Loucy (cell line): ENCODE data around the gene GPRC5C.

ENCODE experiments used
- H2AFZ ChIP-seq: fragments of 200-600 bp; sonication (generic); 2 replicates; pipeline ENCODE4 v1.6.0; 2016; ENCODE audit warnings: antibody characterized with exemption, mild to moderate bottlenecking, low read length, moderate library complexity
- H3F3A ChIP-seq: fragments of 200-600 bp; 2 replicates; pipeline ENCODE4 v1.6.0; 2016; ENCODE audit warnings: antibody characterized with exemption, low read depth, mild to moderate bottlenecking
- H3K27me3 ChIP-seq: fragments of 200-600 bp; sonication (generic); 2 replicates; pipeline ENCODE4 v1.6.1; 2014; ENCODE audit warnings: low read length, mild to moderate bottlenecking; ENCODE audit not compliant: insufficient read depth, poor library complexity, severe bottlenecking
- H3K36me3 ChIP-seq: fragments of 200-600 bp; sonication (generic); 2 replicates; pipeline ENCODE4 v1.6.1; 2016; ENCODE audit warnings: low read length; ENCODE audit not compliant: insufficient read depth
- H3K4me1 ChIP-seq: fragments of 200-600 bp; sonication (generic); 2 replicates; pipeline ENCODE4 v1.5.1; 2014; ENCODE audit warnings: low read length, mild to moderate bottlenecking; ENCODE audit not compliant: insufficient read depth, poor library complexity, severe bottlenecking
- H3K4me2 ChIP-seq: fragments of 200-600 bp; sonication (generic); 2 replicates; pipeline ENCODE4 v1.6.0; 2014; ENCODE audit warnings: antibody characterized with exemption, low read length, low read depth, mild to moderate bottlenecking; ENCODE audit not compliant: poor library complexity, severe bottlenecking
- H3K4me3 ChIP-seq: fragments of 200-600 bp; sonication (generic); 2 replicates; pipeline ENCODE4 v1.5.1; 2014; ENCODE audit warnings: low read length, mild to moderate bottlenecking, mixed read lengths; ENCODE audit not compliant: poor library complexity, severe bottlenecking
- H3K79me2 ChIP-seq: fragments of 200-600 bp; sonication (generic); 2 replicates; pipeline ENCODE4 v1.6.1; 2014; ENCODE audit warnings: low read length; ENCODE audit not compliant: insufficient read depth
- H3K9ac ChIP-seq: fragments of 200-600 bp; sonication (generic); 2 replicates; pipeline ENCODE4 v1.6.0; 2014; ENCODE audit warnings: mild to moderate bottlenecking, low read depth, low read length, moderate library complexity; ENCODE audit not compliant: poor library complexity, severe bottlenecking
- H3K9me2 ChIP-seq: fragments of 200-600 bp; sonication (generic); replicated peaks from 2 replicates; pipeline ENCODE4 v1.6.1; 2016; ENCODE audit warnings: low read depth, low read length, mixed read lengths
- H3K9me3 ChIP-seq: fragments of 200-600 bp; sonication (generic); 2 replicates; pipeline ENCODE4 v1.6.1; 2014; ENCODE audit warnings: mild to moderate bottlenecking, antibody characterized with exemption, low read length, low read depth; ENCODE audit not compliant: insufficient read depth
- H4K20me1 ChIP-seq: fragments of 200-600 bp; sonication (generic); 2 replicates; pipeline ENCODE4 v1.6.0; 2014; ENCODE audit warnings: antibody characterized with exemption, low read length, mild to moderate bottlenecking; ENCODE audit not compliant: insufficient read depth, poor library complexity, severe bottlenecking
- EZH2phosphoT487 ChIP-seq: fragments of 200-600 bp; IDR thresholded peaks from 2 replicates; pipeline ENCODE4 v1.6.1; 2018; ENCODE audit warnings: antibody characterized with exemption, mild to moderate bottlenecking, moderate library complexity, borderline replicate concordance
- TF ChIP-seq, protein P1 (sequence below): fragments of 200-600 bp; sonication (generic); conservative IDR thresholded peaks from 2 replicates; pipeline ENCODE4 v1.5.1; 2014; ENCODE audit warnings: mild to moderate bottlenecking, antibody characterized with exemption, low read length

Gene GPRC5C

DNA sequence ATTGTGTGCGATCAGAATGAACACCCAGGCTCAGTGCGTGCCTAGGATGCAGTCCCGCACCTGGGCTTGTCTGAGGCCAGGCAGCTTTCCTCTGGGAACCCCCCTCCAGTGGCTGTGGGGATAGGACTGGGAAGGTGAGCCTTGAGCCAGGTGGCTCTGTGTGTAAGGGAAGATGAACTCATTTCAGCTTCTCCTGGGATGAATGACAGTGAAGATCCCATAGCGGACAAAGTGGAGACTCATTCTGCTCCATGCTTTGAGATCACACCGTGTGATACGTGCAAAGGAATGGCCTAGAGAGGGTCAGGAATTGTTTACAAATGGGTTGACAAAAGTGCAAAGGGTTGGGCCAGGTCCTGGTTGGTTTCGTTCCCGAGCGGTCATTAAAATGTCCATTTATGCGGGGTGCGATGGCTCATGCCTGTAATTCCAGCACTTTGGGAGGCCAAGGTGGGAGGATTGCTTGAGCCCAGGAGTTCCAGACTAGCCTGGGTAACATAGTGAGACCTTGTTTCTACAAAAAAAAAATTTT, 15.8 kb downstream of the GPRC5C start:
- no peaks in the 10 kb centered on the region for H3K4me1 ChIP-seq
- H2AFZ ChIP-seq = no peak overlapping the region
- no peaks in the 10 kb centered on the region for H3K79me2 ChIP-seq
- H3K27me3 ChIP-seq = no peaks in the 10 kb centered on the region
- no peaks in the 10 kb centered on the region for H3K9me3 ChIP-seq
- no peaks in the 10 kb centered on the region for H3K36me3 ChIP-seq
- no peaks in the 10 kb centered on the region for H3K9me2 ChIP-seq
- no peaks in the 10 kb centered on the region for H4K20me1 ChIP-seq
- TF ChIP-seq, protein P1, sequence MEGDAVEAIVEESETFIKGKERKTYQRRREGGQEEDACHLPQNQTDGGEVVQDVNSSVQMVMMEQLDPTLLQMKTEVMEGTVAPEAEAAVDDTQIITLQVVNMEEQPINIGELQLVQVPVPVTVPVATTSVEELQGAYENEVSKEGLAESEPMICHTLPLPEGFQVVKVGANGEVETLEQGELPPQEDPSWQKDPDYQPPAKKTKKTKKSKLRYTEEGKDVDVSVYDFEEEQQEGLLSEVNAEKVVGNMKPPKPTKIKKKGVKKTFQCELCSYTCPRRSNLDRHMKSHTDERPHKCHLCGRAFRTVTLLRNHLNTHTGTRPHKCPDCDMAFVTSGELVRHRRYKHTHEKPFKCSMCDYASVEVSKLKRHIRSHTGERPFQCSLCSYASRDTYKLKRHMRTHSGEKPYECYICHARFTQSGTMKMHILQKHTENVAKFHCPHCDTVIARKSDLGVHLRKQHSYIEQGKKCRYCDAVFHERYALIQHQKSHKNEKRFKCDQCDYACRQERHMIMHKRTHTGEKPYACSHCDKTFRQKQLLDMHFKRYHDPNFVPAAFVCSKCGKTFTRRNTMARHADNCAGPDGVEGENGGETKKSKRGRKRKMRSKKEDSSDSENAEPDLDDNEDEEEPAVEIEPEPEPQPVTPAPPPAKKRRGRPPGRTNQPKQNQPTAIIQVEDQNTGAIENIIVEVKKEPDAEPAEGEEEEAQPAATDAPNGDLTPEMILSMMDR = no peak
- TF ChIP-seq EZH2phosphoT487 = no peak
- H3F3A ChIP-seq = no peaks in the 10 kb centered on the region
- no peak overlapping the region for H3K4me2 ChIP-seq
- H3K4me3 ChIP-seq = no peak overlapping the region
- H3K9ac ChIP-seq = no peak overlapping the region

DNA sequence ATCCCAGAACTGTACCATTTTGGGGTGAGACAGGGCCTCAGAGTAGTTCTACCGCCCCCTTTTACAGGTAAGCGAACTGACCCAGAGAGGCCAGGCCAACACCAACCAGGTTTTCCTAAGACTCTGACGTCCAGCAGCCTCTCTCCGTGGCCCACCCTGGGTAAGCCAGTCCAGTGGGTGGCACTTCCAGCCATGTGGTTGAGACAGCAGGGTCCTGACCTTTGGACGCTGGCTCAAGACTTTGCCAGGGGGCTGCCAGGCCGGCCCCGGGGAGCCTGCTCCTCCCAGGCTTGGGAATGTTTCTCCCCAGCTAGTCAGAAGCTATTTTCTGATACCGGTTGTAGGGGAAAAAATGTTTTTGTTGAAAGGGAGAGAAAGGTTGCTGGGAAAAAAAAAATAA, 16.9 kb downstream of the GPRC5C start:
- Histone ChIP-seq H3K4me3 (no peak overlapping the region), H3K9ac (no peak overlapping the region), H3K4me1 (no peaks in the 10 kb centered on the region), H4K20me1 (no peaks in the 10 kb centered on the region), H3K9me3 (no peaks in the 10 kb centered on the region), H2AFZ (no peak overlapping the region), H3K4me2 (no peak overlapping the region), H3K27me3 (no peaks in the 10 kb centered on the region), H3K9me2 (no peaks in the 10 kb centered on the region), H3K79me2 (no peaks in the 10 kb centered on the region), H3F3A (no peaks in the 10 kb centered on the region), H3K36me3 (no peaks in the 10 kb centered on the region)
- TF ChIP-seq, protein P1 = no peak
- TF ChIP-seq EZH2phosphoT487 = no peak

DNA sequence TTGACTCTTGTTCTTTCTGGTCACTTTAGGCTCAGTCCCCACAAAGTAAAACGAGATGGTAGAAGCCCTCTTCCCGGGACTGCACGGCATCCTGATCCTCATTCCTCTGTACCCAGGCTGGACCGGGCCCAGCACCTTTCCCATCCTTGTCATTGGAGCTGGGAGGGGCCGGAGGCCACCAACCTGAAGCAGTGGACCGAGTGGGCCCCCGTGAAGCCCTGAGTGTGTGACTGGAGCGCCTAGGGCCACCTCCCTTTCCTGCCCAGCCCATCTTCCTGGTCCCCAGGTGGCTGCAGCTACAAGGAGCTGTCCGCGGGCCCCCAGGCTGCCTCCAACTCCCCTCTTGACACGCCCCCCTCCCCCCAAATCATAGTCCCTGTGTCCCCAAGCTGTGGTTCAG, 17.4 kb downstream of the GPRC5C start:
- no peaks in the 10 kb centered on the region for H4K20me1 ChIP-seq
- H3K79me2 ChIP-seq = no peaks in the 10 kb centered on the region
- H3K9me2 ChIP-seq = no peaks in the 10 kb centered on the region
- H3K36me3 ChIP-seq = no peaks in the 10 kb centered on the region
- no peak overlapping the region for H3K4me2 ChIP-seq
- H3K4me1 ChIP-seq = no peaks in the 10 kb centered on the region
- H3K4me3 ChIP-seq = no peak overlapping the region
- TF ChIP-seq, protein P1 = no peak
- TF ChIP-seq EZH2phosphoT487 = no peak
- no peaks in the 10 kb centered on the region for H3F3A ChIP-seq
- no peak overlapping the region for H2AFZ ChIP-seq
- H3K9ac ChIP-seq = no peak overlapping the region
- H3K27me3 ChIP-seq = no peaks in the 10 kb centered on the region
- H3K9me3 ChIP-seq = no peaks in the 10 kb centered on the region
